Panc1 (cell line): ENCODE results near the gene HSF5. TPM values are rescaled to one million over a fixed set of nuclear protein-coding genes. Genes with fewer than 3 reads are reported as not detected.

Source experiments
- ATAC-seq: fragments of 200-7000 bp; cut with Tn5 transposase; 2 replicates; pipeline ENCODE4 v1.9.1; 2020; ENCODE audit warnings: mild to moderate bottlenecking, moderate library complexity
- BruUV-seq: library from RNA; stranded (reverse); fragments of 400-500 nt; replicated peaks from 2 replicates; lab custom pipeline; 2021; lab: Mats Ljungman, UMichigan
- CTCF ChIA-PET: fragments of 300-600 bp; sonication (Branson Sonifier 250); formaldehyde crosslinking; loops from one replicate; lab custom pipeline; 2022; ENCODE audit warnings: antibody characterized with exemption; lab: Charles Lee
- POLR2A ChIA-PET: fragments of 300-600 bp; sonication (Branson Sonifier 250); formaldehyde crosslinking; loops from one replicate; lab custom pipeline; 2022; ENCODE audit warnings: antibody characterized with exemption; lab: Charles Lee
- DNase-seq: peaks from one replicate; pipeline ENCODE4 v3.0.0-alpha.2; 2010; ENCODE audit warnings: low read depth, low spot score
- H3K27ac ChIP-seq: 2 replicates; pipeline ENCODE4 v1.5.1; 2011; ENCODE audit warnings: mild to moderate bottlenecking, low read length, inconsistent platforms
- H3K27me3 ChIP-seq: fragments of 200-500 bp; sonication (Bioruptor generic); 2 replicates; pipeline ENCODE4 v1.6.0; 2014; ENCODE audit warnings: low read length, inconsistent platforms; ENCODE audit not compliant: control insufficient read depth, insufficient read depth
- H3K36me3 ChIP-seq: fragments of 200-500 bp; sonication (Bioruptor generic); 2 replicates; pipeline ENCODE4 v1.5.1; 2014; ENCODE audit warnings: inconsistent platforms, mild to moderate bottlenecking, low read length, moderate library complexity; ENCODE audit not compliant: control insufficient read depth, insufficient read depth
- H3K4me1 ChIP-seq: 2 replicates; pipeline ENCODE4 v1.5.1; 2011; ENCODE audit warnings: inconsistent platforms, mild to moderate bottlenecking, low read length, moderate library complexity; ENCODE audit not compliant: control insufficient read depth, insufficient read depth
- H3K4me3 ChIP-seq, 2 experiments: 2 replicates each; pipeline ENCODE4 v1.5.1; 2011 to 2012; ENCODE audit warnings: low read depth in 2 of 2, low read length in 2 of 2, mild to moderate bottlenecking in 2 of 2, inconsistent platforms in 1 of 2, moderate library complexity in 1 of 2
- H3K9me3 ChIP-seq: fragments of 200-500 bp; sonication (Bioruptor generic); 2 replicates; pipeline ENCODE4 v1.5.1; 2014; ENCODE audit warnings: low read depth, mild to moderate bottlenecking, inconsistent platforms, low read length, moderate library complexity; ENCODE audit not compliant: control insufficient read depth, insufficient read depth
- POLR2AphosphoS5 ChIP-seq: IDR thresholded peaks from 2 replicates; pipeline ENCODE4 v1.6.1; 2012; ENCODE audit warnings: mild to moderate bottlenecking, low read depth, low read length, moderate library complexity
- SIN3A ChIP-seq: IDR thresholded peaks from 2 replicates; pipeline ENCODE4 v1.6.1; 2012; ENCODE audit warnings: low read depth, mild to moderate bottlenecking, low read length, moderate library complexity, borderline replicate concordance; ENCODE audit not compliant: insufficient read depth
- TCF7L2 ChIP-seq: IDR thresholded peaks from 2 replicates; pipeline ENCODE4 v1.6.1; 2011; ENCODE audit warnings: mild to moderate bottlenecking, low read depth, low read length, inconsistent platforms
- in situ Hi-C: cut with HindIII; loops from 2 replicates; pipeline ENCODE4 v1.10.0; 2016; ENCODE audit warnings: low sequenced_read_pairs, low pct_unique_long_range_greater_than_20kb
- intact Hi-C: fragments of 100-400 bp; cut with micrococcal nuclease; formaldehyde crosslinking; loops from one replicate; pipeline ENCODE4 v1.10.0; 2022; ENCODE audit not compliant: unreplicated experiment
- total RNA-seq: library from RNA; stranded (reverse); gene quantifications from one replicate; pipeline ENCODE4 v1.2.1, GENCODE V29; 2021; ENCODE audit not compliant: unreplicated experiment
- TF ChIP-seq, protein P1 (sequence below): fragments of 450-650 bp; IDR thresholded peaks from 2 replicates; pipeline ENCODE4 v1.5.1; 2017; ENCODE audit warnings: mild to moderate bottlenecking
- TF ChIP-seq, protein P2 (sequence below), 2 experiments: IDR thresholded peaks; 2 replicates each; pipeline ENCODE4 v1.6.1; 2011 to 2012; ENCODE audit warnings: low read depth in 2 of 2, control low read depth in 1 of 2, low read length in 1 of 2, mild to moderate bottlenecking in 1 of 2, moderate library complexity in 1 of 2; ENCODE audit not compliant: insufficient read depth in 1 of 2

Gene HSF5
- total RNA-seq, 1 experiment from 2014 or later = not detected

DNA sequence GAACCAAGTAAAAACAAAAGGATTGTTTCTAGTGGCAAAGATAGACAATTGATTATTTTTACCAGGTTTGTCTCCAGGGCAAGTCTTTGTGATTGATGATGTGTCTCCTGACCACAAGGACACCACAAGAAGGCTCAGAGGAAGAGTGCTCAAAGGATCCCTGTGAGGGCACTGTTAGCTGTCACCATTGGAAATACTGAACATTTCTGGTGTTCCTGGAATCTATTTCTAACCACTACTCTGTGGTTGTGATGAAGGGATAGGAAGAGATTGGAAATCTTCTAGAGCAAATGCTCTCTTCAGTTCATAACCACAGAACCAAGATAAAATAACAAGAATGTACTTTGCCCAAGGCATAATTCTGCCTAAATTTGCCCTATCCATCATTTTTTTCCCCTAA is 86.2 kb downstream of the HSF5 start:
- H3K4me3 ChIP-seq = no peak overlapping the region

DNA sequence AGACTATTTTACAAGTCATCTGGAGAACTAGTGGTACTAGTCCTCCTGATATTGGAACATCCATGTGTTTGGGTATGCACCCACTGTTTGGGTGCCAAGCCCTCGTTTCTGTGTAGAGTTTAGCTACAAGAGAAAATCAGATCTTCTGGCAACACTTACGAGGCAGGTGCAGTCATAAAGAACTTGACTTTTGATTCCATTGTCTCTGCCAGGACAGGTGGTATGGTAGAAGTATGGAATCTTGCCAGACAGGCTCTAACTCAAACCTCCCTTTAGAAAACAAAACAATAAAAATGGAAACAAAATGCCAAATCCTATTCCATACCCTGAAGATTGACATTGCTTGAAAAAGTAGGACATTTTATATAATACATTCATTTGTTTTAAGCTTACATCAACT is 86.9 kb downstream of the HSF5 start:
- in situ Hi-C loops = no loop called here
- H3K27ac ChIP-seq = no peak overlapping the region
- BruUV-seq = no TSS peak
- DNase-seq = no peak
- intact Hi-C loops = no loop called here
- H3K9me3 ChIP-seq = no peaks in the 10 kb centered on the region
- H3K4me1 ChIP-seq = no peaks in the 10 kb centered on the region; the same call in 1 of the 2 replicates
- no peak for ATAC-seq
- TF ChIP-seq, protein P1, sequence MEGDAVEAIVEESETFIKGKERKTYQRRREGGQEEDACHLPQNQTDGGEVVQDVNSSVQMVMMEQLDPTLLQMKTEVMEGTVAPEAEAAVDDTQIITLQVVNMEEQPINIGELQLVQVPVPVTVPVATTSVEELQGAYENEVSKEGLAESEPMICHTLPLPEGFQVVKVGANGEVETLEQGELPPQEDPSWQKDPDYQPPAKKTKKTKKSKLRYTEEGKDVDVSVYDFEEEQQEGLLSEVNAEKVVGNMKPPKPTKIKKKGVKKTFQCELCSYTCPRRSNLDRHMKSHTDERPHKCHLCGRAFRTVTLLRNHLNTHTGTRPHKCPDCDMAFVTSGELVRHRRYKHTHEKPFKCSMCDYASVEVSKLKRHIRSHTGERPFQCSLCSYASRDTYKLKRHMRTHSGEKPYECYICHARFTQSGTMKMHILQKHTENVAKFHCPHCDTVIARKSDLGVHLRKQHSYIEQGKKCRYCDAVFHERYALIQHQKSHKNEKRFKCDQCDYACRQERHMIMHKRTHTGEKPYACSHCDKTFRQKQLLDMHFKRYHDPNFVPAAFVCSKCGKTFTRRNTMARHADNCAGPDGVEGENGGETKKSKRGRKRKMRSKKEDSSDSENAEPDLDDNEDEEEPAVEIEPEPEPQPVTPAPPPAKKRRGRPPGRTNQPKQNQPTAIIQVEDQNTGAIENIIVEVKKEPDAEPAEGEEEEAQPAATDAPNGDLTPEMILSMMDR = no peak
- TF ChIP-seq POLR2AphosphoS5 (no peak), SIN3A (no peak), TCF7L2 (no peak)
- TF ChIP-seq, protein P2, sequence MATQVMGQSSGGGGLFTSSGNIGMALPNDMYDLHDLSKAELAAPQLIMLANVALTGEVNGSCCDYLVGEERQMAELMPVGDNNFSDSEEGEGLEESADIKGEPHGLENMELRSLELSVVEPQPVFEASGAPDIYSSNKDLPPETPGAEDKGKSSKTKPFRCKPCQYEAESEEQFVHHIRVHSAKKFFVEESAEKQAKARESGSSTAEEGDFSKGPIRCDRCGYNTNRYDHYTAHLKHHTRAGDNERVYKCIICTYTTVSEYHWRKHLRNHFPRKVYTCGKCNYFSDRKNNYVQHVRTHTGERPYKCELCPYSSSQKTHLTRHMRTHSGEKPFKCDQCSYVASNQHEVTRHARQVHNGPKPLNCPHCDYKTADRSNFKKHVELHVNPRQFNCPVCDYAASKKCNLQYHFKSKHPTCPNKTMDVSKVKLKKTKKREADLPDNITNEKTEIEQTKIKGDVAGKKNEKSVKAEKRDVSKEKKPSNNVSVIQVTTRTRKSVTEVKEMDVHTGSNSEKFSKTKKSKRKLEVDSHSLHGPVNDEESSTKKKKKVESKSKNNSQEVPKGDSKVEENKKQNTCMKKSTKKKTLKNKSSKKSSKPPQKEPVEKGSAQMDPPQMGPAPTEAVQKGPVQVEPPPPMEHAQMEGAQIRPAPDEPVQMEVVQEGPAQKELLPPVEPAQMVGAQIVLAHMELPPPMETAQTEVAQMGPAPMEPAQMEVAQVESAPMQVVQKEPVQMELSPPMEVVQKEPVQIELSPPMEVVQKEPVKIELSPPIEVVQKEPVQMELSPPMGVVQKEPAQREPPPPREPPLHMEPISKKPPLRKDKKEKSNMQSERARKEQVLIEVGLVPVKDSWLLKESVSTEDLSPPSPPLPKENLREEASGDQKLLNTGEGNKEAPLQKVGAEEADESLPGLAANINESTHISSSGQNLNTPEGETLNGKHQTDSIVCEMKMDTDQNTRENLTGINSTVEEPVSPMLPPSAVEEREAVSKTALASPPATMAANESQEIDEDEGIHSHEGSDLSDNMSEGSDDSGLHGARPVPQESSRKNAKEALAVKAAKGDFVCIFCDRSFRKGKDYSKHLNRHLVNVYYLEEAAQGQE (IDR thresholded peaks at IDR 0.05; ENCODE audit: insufficient read depth in 1 of 2, low read depth in 2 of 2, low read length in 1 of 2) = no peak
- POLR2A ChIA-PET = no interaction called here
- H3K27me3 ChIP-seq = no peaks in the 10 kb centered on the region
- no peak overlapping the region for H3K4me3 ChIP-seq
- no peaks in the 10 kb centered on the region for H3K36me3 ChIP-seq
- CTCF ChIA-PET = no interaction called here

More for the DNA sequence above, 86.2 kb downstream of the HSF5 start:
- Histone ChIP-seq H3K4me1 (no peaks in the 10 kb centered on the region; the same call in 1 of the 2 replicates), H3K27me3 (no peaks in the 10 kb centered on the region), H3K36me3 (no peaks in the 10 kb centered on the region), H3K27ac (no peak overlapping the region), H3K9me3 (no peaks in the 10 kb centered on the region)
- ATAC-seq = no peak
- CTCF ChIA-PET = no interaction called here
- TF ChIP-seq SIN3A (no peak), TCF7L2 (no peak), POLR2AphosphoS5 (no peak)
- TF ChIP-seq, protein P1 = no peak
- TF ChIP-seq, protein P2 (IDR thresholded peaks at IDR 0.05; ENCODE audit: insufficient read depth in 1 of 2, low read depth in 2 of 2, low read length in 1 of 2) = no peak
- POLR2A ChIA-PET = no interaction called here
- in situ Hi-C loops = no loop called here
- no TSS peak for BruUV-seq
- intact Hi-C loops = no loop called here
- DNase-seq = no peak
